Measurements from ENCODE around the gene MCC.

MCC gene

GRCh38 chr5:113271015-113271414 is 217.2 kb downstream of the MCC start:
- Histone ChIP-seq H3K9me3 (ENCODE audit: control insufficient read depth, insufficient read depth, low read depth, low read length) (0 out of 2 replicates have a peak, but pooled peaks cover 2% of the 10 kb centered on the region), H3K4me1 (ENCODE audit: control insufficient read depth, insufficient read depth, low read length) (peaks cover 89% of the 10 kb centered on the region), H3K36me3 (ENCODE audit: control insufficient read depth, insufficient read depth, low read length) (no peaks in the 10 kb centered on the region), H3K9ac (ENCODE audit: low read length) (no peak overlapping the region), H3K27me3 (ENCODE audit: control insufficient read depth, insufficient read depth, low read length) (no peaks in the 10 kb centered on the region), H3K4me3 (ENCODE audit: low read depth, low read length) (no peak overlapping the region), H3K27ac (ENCODE audit: low read depth, low read length) (no peak overlapping the region)

GRCh38 chr5:113270086-113270485 is 218.2 kb downstream of the MCC start:
- no peak overlapping the region for H3K9ac ChIP-seq (ENCODE audit: low read length)
- H3K27ac ChIP-seq (ENCODE audit: low read depth, low read length) = no peak overlapping the region
- no peak overlapping the region for H3K4me3 ChIP-seq (ENCODE audit: low read depth, low read length)
- H3K27me3 ChIP-seq (ENCODE audit: control insufficient read depth, insufficient read depth, low read length) = no peaks in the 10 kb centered on the region
- 0 out of 2 replicates have a peak, but pooled peaks cover 2% of the 10 kb centered on the region for H3K9me3 ChIP-seq (ENCODE audit: control insufficient read depth, insufficient read depth, low read depth, low read length)
- no peaks in the 10 kb centered on the region for H3K36me3 ChIP-seq (ENCODE audit: control insufficient read depth, insufficient read depth, low read length)
- H3K4me1 ChIP-seq (ENCODE audit: control insufficient read depth, insufficient read depth, low read length) = peaks cover 90% of the 10 kb centered on the region

- peaks cover 88% of the 10 kb centered on the region for H3K4me1 ChIP-seq (ENCODE audit: control insufficient read depth, insufficient read depth, low read length)
- H3K4me3 ChIP-seq (ENCODE audit: low read depth, low read length) = no peak overlapping the region
- H3K36me3 ChIP-seq (ENCODE audit: control insufficient read depth, insufficient read depth, low read length) = no peaks in the 10 kb centered on the region
- no peak overlapping the region for H3K27ac ChIP-seq (ENCODE audit: low read depth, low read length)
- H3K9ac ChIP-seq (ENCODE audit: low read length) = no peak overlapping the region
- H3K27me3 ChIP-seq (ENCODE audit: control insufficient read depth, insufficient read depth, low read length) = no peaks in the 10 kb centered on the region
- H3K9me3 ChIP-seq (ENCODE audit: control insufficient read depth, insufficient read depth, low read depth, low read length) = 0 out of 2 replicates have a peak, but pooled peaks cover 2% of the 10 kb centered on the region
These were observed 218.9 kb downstream of the MCC start for GRCh38 chr5:113269023-113269997.

GRCh38 chr5:113268232-113268631 is 220.0 kb downstream of the MCC start:
- Histone ChIP-seq H3K9me3 (ENCODE audit: control insufficient read depth, insufficient read depth, low read depth, low read length) (0 out of 2 replicates have a peak, but pooled peaks cover 2% of the 10 kb centered on the region), H3K4me1 (ENCODE audit: control insufficient read depth, insufficient read depth, low read length) (peaks cover 83% of the 10 kb centered on the region), H3K4me3 (ENCODE audit: low read depth, low read length) (no peak overlapping the region), H3K27ac (ENCODE audit: low read depth, low read length) (no peak overlapping the region), H3K27me3 (ENCODE audit: control insufficient read depth, insufficient read depth, low read length) (no peaks in the 10 kb centered on the region), H3K36me3 (ENCODE audit: control insufficient read depth, insufficient read depth, low read length) (no peaks in the 10 kb centered on the region), H3K9ac (ENCODE audit: low read length) (no peak overlapping the region)

GRCh38 chr5:113267361-113267900 is 220.8 kb downstream of the MCC start:
- Histone ChIP-seq H3K4me1 (ENCODE audit: control insufficient read depth, insufficient read depth, low read length) (peaks cover 75% of the 10 kb centered on the region), H3K27ac (ENCODE audit: low read depth, low read length) (no peak overlapping the region), H3K4me3 (ENCODE audit: low read depth, low read length) (no peak overlapping the region)

GRCh38 chr5:113266913-113267227 is 221.4 kb downstream of the MCC start:
- Histone ChIP-seq H3K27me3 (ENCODE audit: control insufficient read depth, insufficient read depth, low read length) (no peaks in the 10 kb centered on the region), H3K9ac (ENCODE audit: low read length) (no peak overlapping the region), H3K36me3 (ENCODE audit: control insufficient read depth, insufficient read depth, low read length) (no peaks in the 10 kb centered on the region), H3K27ac (ENCODE audit: low read depth, low read length) (no peak overlapping the region), H3K4me3 (ENCODE audit: low read depth, low read length) (no peak overlapping the region), H3K4me1 (ENCODE audit: control insufficient read depth, insufficient read depth, low read length) (peaks cover 75% of the 10 kb centered on the region), H3K9me3 (ENCODE audit: control insufficient read depth, insufficient read depth, low read depth, low read length) (0 out of 2 replicates have a peak, but pooled peaks cover 2% of the 10 kb centered on the region)

More at GRCh38 chr5:113267361-113267900, 220.8 kb downstream of the MCC start:
- Histone ChIP-seq H3K9me3 (ENCODE audit: control insufficient read depth, insufficient read depth, low read depth, low read length) (0 out of 2 replicates have a peak, but pooled peaks cover 2% of the 10 kb centered on the region), H3K36me3 (ENCODE audit: control insufficient read depth, insufficient read depth, low read length) (no peaks in the 10 kb centered on the region), H3K27me3 (ENCODE audit: control insufficient read depth, insufficient read depth, low read length) (no peaks in the 10 kb centered on the region), H3K9ac (ENCODE audit: low read length) (no peak overlapping the region)

GRCh38 chr5:113266227-113266912 is 221.9 kb downstream of the MCC start:
- no peaks in the 10 kb centered on the region for H3K27me3 ChIP-seq (ENCODE audit: control insufficient read depth, insufficient read depth, low read length)
- no peak overlapping the region for H3K9ac ChIP-seq (ENCODE audit: low read length)
- H3K4me3 ChIP-seq (ENCODE audit: low read depth, low read length) = no peak overlapping the region
- no peaks in the 10 kb centered on the region for H3K9me3 ChIP-seq (ENCODE audit: control insufficient read depth, insufficient read depth, low read depth, low read length)
- no peak overlapping the region for H3K27ac ChIP-seq (ENCODE audit: low read depth, low read length)
- peaks cover 71% of the 10 kb centered on the region for H3K4me1 ChIP-seq (ENCODE audit: control insufficient read depth, insufficient read depth, low read length)
- no peaks in the 10 kb centered on the region for H3K36me3 ChIP-seq (ENCODE audit: control insufficient read depth, insufficient read depth, low read length)

- no peaks in the 10 kb centered on the region for H3K27me3 ChIP-seq (ENCODE audit: control insufficient read depth, insufficient read depth, low read length)
- peaks cover 61% of the 10 kb centered on the region for H3K4me1 ChIP-seq (ENCODE audit: control insufficient read depth, insufficient read depth, low read length)
- H3K36me3 ChIP-seq (ENCODE audit: control insufficient read depth, insufficient read depth, low read length) = no peaks in the 10 kb centered on the region
- no peaks in the 10 kb centered on the region for H3K9me3 ChIP-seq (ENCODE audit: control insufficient read depth, insufficient read depth, low read depth, low read length)
- H3K9ac ChIP-seq (ENCODE audit: low read length) = no peak overlapping the region
- no peak overlapping the region for H3K4me3 ChIP-seq (ENCODE audit: low read depth, low read length)
- H3K27ac ChIP-seq (ENCODE audit: low read depth, low read length) = no peak overlapping the region
These were observed 223.1 kb downstream of the MCC start for GRCh38 chr5:113265190-113265589.

GRCh38 chr5:113264046-113264445 is 224.2 kb downstream of the MCC start:
- Histone ChIP-seq H3K27me3 (ENCODE audit: control insufficient read depth, insufficient read depth, low read length) (no peaks in the 10 kb centered on the region), H3K4me1 (ENCODE audit: control insufficient read depth, insufficient read depth, low read length) (peaks cover 49% of the 10 kb centered on the region), H3K36me3 (ENCODE audit: control insufficient read depth, insufficient read depth, low read length) (no peaks in the 10 kb centered on the region), H3K9ac (ENCODE audit: low read length) (no peak overlapping the region), H3K4me3 (ENCODE audit: low read depth, low read length) (no peak overlapping the region), H3K9me3 (ENCODE audit: control insufficient read depth, insufficient read depth, low read depth, low read length) (peaks cover 6% of the 10 kb centered on the region; the same call in 1 of the 2 replicates), H3K27ac (ENCODE audit: low read depth, low read length) (no peak overlapping the region)

- no peak overlapping the region for H3K27ac ChIP-seq (ENCODE audit: low read depth, low read length)
- H3K9ac ChIP-seq (ENCODE audit: low read length) = no peak overlapping the region
- peaks cover 9% of the 10 kb centered on the region; the same call in 1 of the 2 replicates for H3K9me3 ChIP-seq (ENCODE audit: control insufficient read depth, insufficient read depth, low read depth, low read length)
- no peak overlapping the region for H3K4me3 ChIP-seq (ENCODE audit: low read depth, low read length)
- H3K4me1 ChIP-seq (ENCODE audit: control insufficient read depth, insufficient read depth, low read length) = peaks cover 44% of the 10 kb centered on the region
- no peaks in the 10 kb centered on the region for H3K36me3 ChIP-seq (ENCODE audit: control insufficient read depth, insufficient read depth, low read length)
- H3K27me3 ChIP-seq (ENCODE audit: control insufficient read depth, insufficient read depth, low read length) = no peaks in the 10 kb centered on the region
These were observed 224.7 kb downstream of the MCC start for GRCh38 chr5:113263545-113263944.

GRCh38 chr5:113262674-113263073 is 225.6 kb downstream of the MCC start:
- H3K27me3 ChIP-seq (ENCODE audit: control insufficient read depth, insufficient read depth, low read length) = no peaks in the 10 kb centered on the region
- H3K4me3 ChIP-seq (ENCODE audit: low read depth, low read length) = no peak overlapping the region
- peaks cover 13% of the 10 kb centered on the region for H3K9me3 ChIP-seq (ENCODE audit: control insufficient read depth, insufficient read depth, low read depth, low read length)
- no peaks in the 10 kb centered on the region; the same call in 1 of the 2 replicates for H3K36me3 ChIP-seq (ENCODE audit: control insufficient read depth, insufficient read depth, low read length)
- H3K9ac ChIP-seq (ENCODE audit: low read length) = no peak overlapping the region
- H3K4me1 ChIP-seq (ENCODE audit: control insufficient read depth, insufficient read depth, low read length) = peaks cover 37% of the 10 kb centered on the region
- no peak overlapping the region for H3K27ac ChIP-seq (ENCODE audit: low read depth, low read length)

Measured in HUES6 (cell line).